H9 (cell line): ENCODE results near the gene EVL. TPM values are rescaled to one million over a fixed set of nuclear protein-coding genes. Genes with fewer than 3 reads are reported as not detected.

Experiments
- DNase-seq: peaks from one replicate; pipeline ENCODE4 v3.0.0-alpha.2; 2017
- H2AFZ ChIP-seq: one replicate; pipeline ENCODE4 v1.6.1; 2013; ENCODE audit warnings: mild to moderate bottlenecking, low read length, control low read depth, moderate library complexity
- H2AK5ac ChIP-seq: 2 replicates; pipeline ENCODE4 v1.6.1; 2013; ENCODE audit warnings: low read length, control low read depth, mixed read lengths; ENCODE audit not compliant: insufficient read length
- H2BK120ac ChIP-seq: one replicate; pipeline ENCODE4 v1.6.1; 2013; ENCODE audit warnings: low read depth, mild to moderate bottlenecking, low read length, control low read depth, inconsistent platforms; ENCODE audit not compliant: poor library complexity, severe bottlenecking
- H2BK12ac ChIP-seq: 2 replicates; pipeline ENCODE4 v1.6.1; 2013; ENCODE audit warnings: low read length, control low read depth, mixed read lengths, low read depth; ENCODE audit not compliant: insufficient read length
- H2BK15ac ChIP-seq: 2 replicates; pipeline ENCODE4 v1.6.1; 2013; ENCODE audit warnings: low read depth, low read length, control low read depth
- H2BK20ac ChIP-seq: one replicate; pipeline ENCODE4 v1.6.1; 2013; ENCODE audit warnings: low read depth, mild to moderate bottlenecking, low read length, control low read depth, inconsistent platforms; ENCODE audit not compliant: poor library complexity, severe bottlenecking
- H2BK5ac ChIP-seq: 2 replicates; pipeline ENCODE4 v1.6.1; 2013; ENCODE audit warnings: low read length, control low read depth, mixed read lengths; ENCODE audit not compliant: insufficient read length
- H3K14ac ChIP-seq: 2 replicates; pipeline ENCODE4 v1.6.1; 2013; ENCODE audit warnings: low read length, control low read depth; ENCODE audit not compliant: insufficient read depth
- H3K18ac ChIP-seq: 2 replicates; pipeline ENCODE4 v1.6.1; 2013; ENCODE audit warnings: low read depth, mild to moderate bottlenecking, mixed read lengths, low read length, control low read depth; ENCODE audit not compliant: insufficient read length
- H3K23ac ChIP-seq: 2 replicates; pipeline ENCODE4 v1.6.1; 2013; ENCODE audit warnings: low read length, control low read depth, mixed read lengths, low read depth; ENCODE audit not compliant: insufficient read length
- H3K23me2 ChIP-seq: 2 replicates; pipeline ENCODE4 v1.6.1; 2013; ENCODE audit warnings: low read depth, mild to moderate bottlenecking, mixed read lengths, low read length, control low read depth; ENCODE audit not compliant: insufficient read length, poor library complexity, severe bottlenecking
- H3K27ac ChIP-seq: 2 replicates; pipeline ENCODE4 v1.5.1; 2013; ENCODE audit warnings: low read length, control low read depth, mixed read lengths, low read depth; ENCODE audit not compliant: insufficient read length
- H3K27me3 ChIP-seq: 2 replicates; pipeline ENCODE4 v1.6.1; 2013; ENCODE audit warnings: low read length, control low read depth, inconsistent platforms; ENCODE audit not compliant: insufficient read depth
- H3K4ac ChIP-seq: 2 replicates; pipeline ENCODE4 v1.6.1; 2013; ENCODE audit warnings: low read depth, mild to moderate bottlenecking, control low read depth, inconsistent platforms, low read length, moderate library complexity
- H3K4me1 ChIP-seq: 2 replicates; pipeline ENCODE4 v1.6.1; 2013; ENCODE audit warnings: low read length, control low read depth, inconsistent platforms; ENCODE audit not compliant: insufficient read depth
- H3K4me2 ChIP-seq: 2 replicates; pipeline ENCODE4 v1.6.1; 2013; ENCODE audit warnings: low read length, control low read depth, mixed read lengths; ENCODE audit not compliant: insufficient read length, insufficient read depth
- H3K56ac ChIP-seq: 2 replicates; pipeline ENCODE4 v1.6.1; 2013; ENCODE audit warnings: low read depth, mild to moderate bottlenecking, mixed read lengths, low read length, control low read depth; ENCODE audit not compliant: insufficient read length
- H3K79me1 ChIP-seq: 2 replicates; pipeline ENCODE4 v1.6.1; 2013; ENCODE audit warnings: low read depth, mild to moderate bottlenecking, moderate library complexity, low read length, control low read depth, inconsistent platforms; ENCODE audit not compliant: insufficient read depth, poor library complexity, severe bottlenecking
- H3K79me2 ChIP-seq: 2 replicates; pipeline ENCODE4 v1.6.1; 2013; ENCODE audit warnings: low read length, control low read depth, inconsistent platforms; ENCODE audit not compliant: insufficient read depth
- H3K9ac ChIP-seq: 2 replicates; pipeline ENCODE4 v1.6.1; 2013; ENCODE audit warnings: low read length, control low read depth, mixed read lengths; ENCODE audit not compliant: insufficient read length; ENCODE audit errors: extremely low read depth
- H3K9me3 ChIP-seq: one replicate; pipeline ENCODE4 v1.6.1; 2013; ENCODE audit warnings: low read depth, low read length, inconsistent platforms; ENCODE audit not compliant: control insufficient read depth
- H3T11ph ChIP-seq: one replicate; pipeline ENCODE4 v1.6.1; 2013; ENCODE audit warnings: mild to moderate bottlenecking, low read length, control low read depth, inconsistent platforms
- H4K20me1 ChIP-seq: one replicate; pipeline ENCODE4 v1.6.1; 2013; ENCODE audit not compliant: control insufficient read depth, insufficient read length, insufficient read depth
- H4K5ac ChIP-seq: 2 replicates; pipeline ENCODE4 v1.6.1; 2013; ENCODE audit warnings: low read depth, mild to moderate bottlenecking, mixed read lengths, low read length, control low read depth; ENCODE audit not compliant: insufficient read length
- H4K8ac ChIP-seq: replicated peaks from 2 replicates; pipeline ENCODE4 v1.6.1; 2013; ENCODE audit warnings: low read length, control low read depth, mixed read lengths, low read depth; ENCODE audit not compliant: insufficient read length
- H4K91ac ChIP-seq: 2 replicates; pipeline ENCODE4 v1.6.1; 2013; ENCODE audit warnings: low read depth, mild to moderate bottlenecking, moderate library complexity, mixed read lengths, low read length, control low read depth; ENCODE audit not compliant: insufficient read length
- H3K27ac Mint-ChIP-seq, 3 experiments: 2 replicates in 2 of 3; 3 replicates in 1 of 3; pipeline ENCODE4 v1.8.0; 2020 to 2021; ENCODE audit warnings: mixed read lengths in 3 of 3, mild to moderate bottlenecking in 1 of 3, moderate library complexity in 1 of 3
- H3K27me3 Mint-ChIP-seq: 2 replicates; pipeline ENCODE4 v1.8.0; 2021; ENCODE audit warnings: low read depth, mild to moderate bottlenecking, moderate library complexity, mixed read lengths
- H3K36me3 Mint-ChIP-seq, 3 experiments: 2 replicates in 2 of 3; 3 replicates in 1 of 3; pipeline ENCODE4 v1.8.0; 2020 to 2021; ENCODE audit warnings: low read depth in 3 of 3, mixed read lengths in 3 of 3; ENCODE audit not compliant: insufficient read depth in 1 of 3
- H3K4me1 Mint-ChIP-seq, 2 experiments: 2 replicates each; pipeline ENCODE4 v1.8.0; 2020; ENCODE audit warnings: mixed read lengths in 2 of 2
- H3K4me3 Mint-ChIP-seq, 2 experiments: 2 replicates in 1 of 2; 3 replicates in 1 of 2; pipeline ENCODE4 v1.8.0; 2020 to 2021; ENCODE audit warnings: mild to moderate bottlenecking in 2 of 2, mixed read lengths in 2 of 2, moderate library complexity in 1 of 2
- H3K9me3 Mint-ChIP-seq, 2 experiments: 2 replicates in 1 of 2; 3 replicates in 1 of 2; pipeline ENCODE4 v1.8.0; 2020; ENCODE audit warnings: mild to moderate bottlenecking in 2 of 2, mixed read lengths in 2 of 2, moderate library complexity in 1 of 2
- CTCF ChIP-seq: fragments of 200-600 bp; sonication (generic); conservative IDR thresholded peaks from 3 replicates; pipeline ENCODE4 v1.8.0; 2021; ENCODE audit warnings: antibody characterized with exemption, mild to moderate bottlenecking
- WGBS: extraction: QIAGEN DNeasy Blood & Tissue Kit; methylation state at CpG from one replicate; pipeline ENCODE4 v1.1.7; 2013; ENCODE audit warnings: missing lambda C conversion rate, low lambda C conversion rate, mixed read lengths; ENCODE audit not compliant: insufficient read length; ENCODE audit errors: extremely low coverage; 5-methylcytosine and 5-hydroxymethylcytosine counted together
- total RNA-seq: library from RNA; stranded (reverse); gene quantifications from 2 replicates; pipeline ENCODE4 v1.2.1, GENCODE V29; 2021

Gene EVL
- total RNA-seq, 1 experiment from 2014 or later = 53.2 TPM

DNA sequence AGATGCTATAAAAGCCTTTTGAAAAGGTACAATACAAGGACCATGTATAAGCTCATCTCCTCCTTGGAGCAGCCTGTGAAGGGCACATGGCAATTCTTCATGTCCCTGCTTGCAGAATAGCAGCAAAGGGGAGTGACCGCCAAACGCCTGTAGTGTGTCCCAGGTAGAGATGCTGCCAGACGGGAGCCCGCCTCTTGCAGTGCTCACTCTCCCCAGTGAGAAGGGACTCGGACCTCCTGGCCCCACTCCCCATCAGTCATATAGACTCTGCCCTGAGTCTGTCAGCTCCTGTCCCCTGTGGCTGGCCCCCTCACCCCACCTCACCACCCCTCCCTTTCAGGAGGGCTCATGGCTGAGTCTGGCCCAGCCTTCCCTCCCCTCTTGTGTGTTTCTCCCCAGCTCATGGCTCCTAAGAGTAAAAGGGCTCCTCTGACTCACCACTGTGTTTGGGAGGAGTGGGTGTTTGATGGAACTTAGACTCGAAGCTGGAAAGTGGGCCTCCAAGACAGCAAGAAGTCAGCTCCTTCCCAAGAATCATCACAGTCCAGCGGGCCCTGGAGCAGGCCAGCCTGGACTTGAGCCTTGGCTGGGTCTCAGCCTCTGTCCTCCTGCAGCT is 53.3 kb downstream of the EVL start:
- Mint-ChIP-seq H3K27ac (peak overlapping the region in 1 of 3 experiments; percentile 73; a peak in 1 of 7 replicates), H3K4me3 (no peak overlapping the region), H3K27me3 (no peaks in the 10 kb centered on the region), H3K4me1 (peaks cover 7% of the 10 kb centered on the region in 2 experiments), H3K36me3 (no peaks in the 10 kb centered on the region), H3K9me3 (no peaks in the 10 kb centered on the region)
- no peak overlapping the region for H2AFZ ChIP-seq
- no peak overlapping the region for H3K4me2 ChIP-seq
- H3K56ac ChIP-seq = no peak overlapping the region
- no peak overlapping the region for H2BK15ac ChIP-seq
- no peak overlapping the region for H4K8ac ChIP-seq
- H3K9me3 ChIP-seq = no peaks in the 10 kb centered on the region
- DNase-seq = no peak
- no peak overlapping the region for H4K91ac ChIP-seq
- peaks cover 2% of the 10 kb centered on the region for H4K20me1 ChIP-seq
- H3K4me1 ChIP-seq = no peaks in the 10 kb centered on the region
- H3K27me3 ChIP-seq = no peaks in the 10 kb centered on the region
- H3K23me2 ChIP-seq = no peaks in the 10 kb centered on the region
- no peak overlapping the region for H2BK5ac ChIP-seq
- no peak overlapping the region for H2BK12ac ChIP-seq
- H3K14ac ChIP-seq = no peak overlapping the region; the same call in 1 of the 2 replicates
- H3K23ac ChIP-seq = no peak overlapping the region
- H2AK5ac ChIP-seq = no peak overlapping the region
- no peak overlapping the region for H3K18ac ChIP-seq
- no peak overlapping the region for H3T11ph ChIP-seq
- TF ChIP-seq CTCF = no peak
- H3K79me2 ChIP-seq = no peaks in the 10 kb centered on the region
- H4K5ac ChIP-seq = no peak overlapping the region
- H2BK120ac ChIP-seq = no peak overlapping the region
- H3K9ac ChIP-seq = no peak overlapping the region
- no CpG with 5 or more reads among the region's 7 CpGs for WGBS
- H2BK20ac ChIP-seq = no peak overlapping the region
- H3K4ac ChIP-seq = no peak overlapping the region
- H3K79me1 ChIP-seq = no peaks in the 10 kb centered on the region
- no peak overlapping the region for H3K27ac ChIP-seq
